Measurements from ENCODE around the gene FRMPD1. TPM values are rescaled to one million over a fixed set of nuclear protein-coding genes. Genes with fewer than 3 reads are reported as not detected.

The FRMPD1 gene
- total and polyA plus RNA-seq, 12 donors, result 0.07 to 0.78 (median 0.18) TPM; not detected in 4

DNA sequence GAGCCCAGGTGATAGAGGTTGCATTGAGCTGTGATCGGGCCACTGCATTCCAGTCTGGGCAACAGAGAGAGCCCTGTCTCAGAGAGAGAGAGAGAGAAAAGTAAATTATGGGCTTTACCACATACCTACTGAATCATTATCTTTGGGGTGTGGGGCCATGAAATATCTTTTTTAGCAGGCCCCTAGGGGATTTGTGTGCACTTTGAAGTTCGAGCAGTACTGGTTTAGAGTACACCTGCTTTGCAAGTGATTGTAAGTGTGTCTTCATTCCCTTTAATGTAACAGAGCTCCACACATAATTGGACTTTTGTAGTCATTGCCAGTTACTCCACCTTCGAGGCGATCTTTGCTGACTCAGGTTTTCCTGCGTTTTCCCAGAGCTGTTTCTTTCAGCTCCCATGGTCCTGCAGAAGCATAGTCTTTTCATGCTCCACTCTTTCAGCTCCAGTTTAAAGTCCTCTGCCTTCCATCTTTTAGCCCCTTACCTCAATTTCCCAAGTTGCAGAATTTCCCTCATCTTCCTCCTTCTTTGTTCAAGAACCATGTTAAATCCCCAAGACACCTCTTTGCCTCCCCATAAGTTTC is 24.0 kb upstream of the FRMPD1 start:
- no peaks in the 10 kb centered on the region for H3K4me1 ChIP-seq (replicated peaks in 1 of 2)
- TF ChIP-seq POLR2A (IDR thresholded peaks at IDR 0.05) (no peak), CTCF (IDR thresholded peaks at IDR 0.05) (no peak)
- no peaks in the 10 kb centered on the region for H3K36me3 ChIP-seq (replicated peaks in 1 of 2)
- WGBS, 4 donors, result 32 to 51% (median 47%) methylated on average over 5 of the region's 5 CpGs
- no peak overlapping the region for H3K4me3 ChIP-seq
- intact Hi-C loops (cut with DNase I), result no loop called here
- no peaks in the 10 kb centered on the region for H3K9me3 ChIP-seq (replicated peaks in 1 of 3)
- H3K27ac ChIP-seq, result no peak overlapping the region
- no peaks in the 10 kb centered on the region for H3K27me3 ChIP-seq
- DNase-seq, result no peak

DNA sequence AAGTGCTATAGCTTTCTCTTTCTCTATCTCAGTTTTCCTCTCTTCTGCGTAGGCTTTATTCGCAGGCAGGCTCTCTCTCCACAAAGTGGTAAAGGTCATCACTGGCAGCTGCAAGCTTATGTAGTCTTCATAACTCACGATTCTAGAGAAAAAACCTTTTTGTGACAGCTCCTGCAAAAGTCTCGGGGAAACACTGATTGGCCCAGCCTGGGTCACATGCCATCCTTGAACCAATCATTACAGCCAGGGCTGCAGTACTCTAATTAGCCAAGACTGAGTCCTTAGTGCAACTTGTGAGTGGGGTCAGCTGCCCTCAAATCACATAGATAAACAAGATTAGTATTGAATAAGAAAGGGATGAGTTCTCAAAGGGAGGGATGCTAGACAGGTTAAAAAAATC is 18.3 kb upstream of the FRMPD1 start:
- WGBS, 4 donors, result 58 to 87% (median 72%) methylated on average over 4 of the region's 4 CpGs
- H3K36me3 ChIP-seq (replicated peaks in 1 of 2), result no peaks in the 10 kb centered on the region
- no peak for DNase-seq
- H3K9me3 ChIP-seq (replicated peaks in 1 of 3), result no peaks in the 10 kb centered on the region
- H3K27me3 ChIP-seq, result no peaks in the 10 kb centered on the region
- TF ChIP-seq POLR2A (IDR thresholded peaks at IDR 0.05) (no peak), CTCF (IDR thresholded peaks at IDR 0.05) (no peak)
- intact Hi-C loops (cut with DNase I), result no loop called here
- H3K27ac ChIP-seq, result no peak overlapping the region
- no peak overlapping the region for H3K4me3 ChIP-seq
- no peaks in the 10 kb centered on the region for H3K4me1 ChIP-seq (replicated peaks in 1 of 2)

- Histone ChIP-seq H3K27me3 (no peaks in the 10 kb centered on the region), H3K9me3 (replicated peaks in 1 of 3) (no peaks in the 10 kb centered on the region), H3K4me1 (replicated peaks in 1 of 2) (no peaks in the 10 kb centered on the region), H3K27ac (no peak overlapping the region), H3K36me3 (replicated peaks in 1 of 2) (no peaks in the 10 kb centered on the region), H3K4me3 (no peak overlapping the region)
- intact Hi-C loops (cut with DNase I), result no loop called here
- no peak for TF ChIP-seq CTCF (IDR thresholded peaks at IDR 0.05)
- no peak for TF ChIP-seq POLR2A (IDR thresholded peaks at IDR 0.05)
- WGBS, 4 donors, result 79 to 84% (median 82%) methylated on average over 11 to 16 of the region's 16 CpGs
- DNase-seq, result no peak
Observed at GRCh38 chr9:37635808-37636207, 14.9 kb upstream of the FRMPD1 start.

DNA sequence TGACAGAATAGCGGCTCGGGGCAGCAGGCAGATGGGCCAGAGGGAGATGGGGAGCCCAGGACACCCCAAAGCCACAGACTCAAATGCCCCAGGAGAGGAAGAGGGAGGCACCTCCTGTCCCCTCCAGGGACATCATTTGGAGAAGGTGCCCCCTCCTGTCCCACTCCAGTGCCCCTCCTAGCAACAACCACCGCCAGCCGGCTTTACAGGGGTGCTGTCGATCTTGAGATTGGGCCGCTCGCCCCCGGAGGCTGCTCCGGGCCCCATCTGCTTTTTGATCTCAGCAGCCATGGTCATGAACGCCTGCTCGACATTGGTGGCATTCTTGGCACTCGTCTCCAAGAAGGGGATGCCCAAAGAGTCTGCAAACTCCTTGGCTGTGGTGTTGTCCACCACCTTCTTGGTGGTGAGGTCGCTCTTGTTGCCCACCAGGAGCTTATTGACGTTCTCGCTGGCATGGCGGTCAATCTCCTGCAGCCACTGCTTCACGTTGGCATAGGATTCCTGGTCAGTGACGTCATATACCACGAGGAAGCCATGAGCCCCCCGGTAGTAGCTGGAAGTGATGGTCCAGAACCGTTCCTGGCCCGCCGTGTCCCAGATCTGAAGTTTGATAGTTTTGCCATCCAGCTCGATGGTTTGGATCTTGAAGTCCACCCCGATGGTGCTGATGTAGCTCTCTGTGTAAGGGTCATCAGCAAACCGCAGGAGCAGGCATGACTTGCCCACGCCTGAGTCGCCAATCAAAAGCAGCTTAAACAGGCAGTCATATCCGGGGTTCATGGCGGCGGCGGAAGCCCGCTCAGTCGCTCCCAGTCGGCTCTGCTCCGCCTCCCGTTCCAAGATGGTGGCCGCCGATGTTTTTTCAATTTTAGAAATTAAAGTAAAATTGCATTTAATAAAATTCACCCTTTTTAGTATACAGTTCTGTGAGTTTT is 14.0 kb upstream of the FRMPD1 start:
- Histone ChIP-seq H3K27me3 (no peaks in the 10 kb centered on the region), H3K9me3 (replicated peaks in 1 of 3) (no peaks in the 10 kb centered on the region), H3K4me3 (no peak overlapping the region), H3K27ac (no peak overlapping the region), H3K36me3 (replicated peaks in 1 of 2) (no peaks in the 10 kb centered on the region), H3K4me1 (replicated peaks in 1 of 2) (no peaks in the 10 kb centered on the region)
- TF ChIP-seq CTCF (IDR thresholded peaks at IDR 0.05) (no peak), POLR2A (IDR thresholded peaks at IDR 0.05) (no peak)
- intact Hi-C loops (cut with DNase I), result no loop called here
- DNase-seq, result no peak
- 90 to 94% (median 91%) methylated on average over 22 to 39 of the region's 39 CpGs for WGBS, 4 donors

All from adrenal gland (tissue), 12 donors.